HG03175 (cell line): ENCODE data around the gene DPF3.

Experiments
- ATAC-seq: cut with Tn5 transposase; IDR thresholded peaks from one replicate; pipeline ENCODE4 v1.9.1; 2021; ENCODE audit warnings: mild to moderate bottlenecking, moderate library complexity; ENCODE audit not compliant: unreplicated experiment

DPF3 gene

GRCh38 chr14:72845196-72845595 lies 48.7 kb downstream of the DPF3 start:
- no peak for ATAC-seq

- ATAC-seq = no peak
These were observed 49.4 kb downstream of the DPF3 start for GRCh38 chr14:72844524-72844923.

- ATAC-seq = no peak
These were observed 53.9 kb downstream of the DPF3 start for GRCh38 chr14:72839753-72840607.

DNA sequence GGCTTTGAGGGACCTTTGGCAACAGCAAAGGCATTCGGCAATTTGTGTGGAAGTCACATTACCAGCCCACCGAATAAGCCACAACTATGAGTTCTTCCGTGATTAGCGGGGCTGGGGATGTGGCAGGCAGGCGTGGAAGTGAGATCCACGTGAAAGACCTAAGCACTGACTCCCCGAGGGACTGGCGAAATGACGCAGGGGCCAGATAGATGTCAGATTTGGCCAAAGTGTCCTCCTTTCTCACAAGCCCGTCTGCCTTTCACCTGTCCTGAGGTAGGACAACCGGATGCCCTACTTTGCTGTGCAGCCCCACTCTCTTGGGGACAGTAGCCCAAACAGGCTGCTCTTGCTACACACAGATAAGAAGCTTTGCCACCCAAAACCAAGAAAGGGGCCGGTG lies 54.5 kb downstream of the DPF3 start:
- no peak for ATAC-seq

DNA sequence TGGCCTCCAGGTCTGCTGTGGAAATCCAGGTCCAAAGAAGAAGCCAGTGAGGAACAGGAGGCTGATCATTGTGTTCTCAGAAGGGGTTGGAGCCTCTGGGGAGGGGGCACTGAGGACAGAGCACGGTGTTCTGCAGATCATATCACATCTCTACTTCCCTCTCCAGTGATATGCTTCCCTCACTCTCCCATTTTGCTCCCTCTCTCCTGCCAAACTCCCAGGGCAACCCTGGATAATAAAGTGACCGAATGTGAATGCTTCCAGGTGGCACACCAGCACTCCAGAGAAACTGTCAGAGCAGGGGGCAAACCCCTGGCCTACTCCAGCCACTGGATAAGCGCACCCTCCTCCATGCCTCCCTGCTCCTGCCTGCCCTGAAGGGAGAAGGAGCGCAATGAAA lies 57.8 kb downstream of the DPF3 start:
- ATAC-seq = no peak

GRCh38 chr14:72833174-72833573 lies 60.7 kb downstream of the DPF3 start:
- ATAC-seq = no peak

DNA sequence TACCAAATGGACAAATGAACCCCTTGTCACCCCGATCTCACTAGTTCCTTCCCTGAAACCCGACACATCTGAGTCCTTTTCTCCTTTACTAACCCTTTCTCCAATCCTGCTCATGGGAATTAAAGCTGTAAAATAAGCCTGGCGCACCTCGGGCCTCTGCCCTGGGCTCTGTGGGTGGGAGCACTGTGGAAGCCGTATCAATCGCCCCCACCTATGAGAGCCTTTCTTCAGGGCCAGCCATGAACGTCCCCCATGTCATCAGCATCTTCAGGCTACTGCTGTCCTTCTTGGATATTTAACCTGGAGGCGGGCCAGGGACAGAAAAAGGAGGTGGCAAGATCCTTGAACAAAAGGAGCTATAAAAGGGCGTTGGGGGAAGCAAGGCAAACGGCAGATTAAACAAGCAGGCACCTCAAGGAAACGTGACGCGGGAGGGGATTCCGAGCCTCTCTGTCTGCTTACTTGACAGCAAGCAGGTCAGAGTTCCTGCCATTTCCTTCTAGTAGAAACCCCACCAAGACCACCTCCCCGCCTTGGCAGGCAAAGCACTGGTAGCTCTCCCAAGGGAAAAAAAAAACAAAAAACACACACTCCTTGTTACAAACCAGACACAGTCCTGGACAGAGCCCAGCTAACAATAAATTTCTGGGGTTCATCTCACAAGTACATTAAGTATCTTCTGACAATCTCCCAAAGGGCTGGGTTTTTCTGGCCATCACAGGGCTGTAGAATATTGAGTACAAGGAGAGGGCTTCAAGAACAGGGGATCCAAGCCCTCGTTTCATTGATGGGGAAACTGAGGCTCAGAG lies 62.9 kb downstream of the DPF3 start:
- no peak for ATAC-seq

GRCh38 chr14:72830356-72830755 lies 63.5 kb downstream of the DPF3 start:
- ATAC-seq = no peak

GRCh38 chr14:72828604-72829003 lies 65.3 kb downstream of the DPF3 start:
- ATAC-seq = no peak

DNA sequence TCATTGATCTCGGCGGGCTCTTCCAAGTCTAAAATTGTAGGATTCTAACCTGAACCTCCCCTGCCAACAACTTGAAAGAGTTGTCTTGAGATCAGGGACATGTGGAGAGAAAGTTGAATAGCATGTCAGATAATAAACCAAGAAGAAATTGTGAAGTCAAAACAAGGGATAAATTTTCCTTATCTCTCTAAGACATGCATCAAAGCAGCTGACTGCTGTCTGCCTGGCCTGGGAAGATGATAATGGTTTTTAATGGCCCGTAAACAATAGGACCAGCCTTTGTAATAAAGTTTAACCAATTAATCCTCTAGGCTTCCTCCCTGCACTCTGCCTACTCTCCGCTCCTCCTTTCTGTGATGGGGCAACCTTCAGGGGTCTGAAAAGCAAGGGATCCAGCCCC lies 67.9 kb downstream of the DPF3 start:
- ATAC-seq = no peak

DNA sequence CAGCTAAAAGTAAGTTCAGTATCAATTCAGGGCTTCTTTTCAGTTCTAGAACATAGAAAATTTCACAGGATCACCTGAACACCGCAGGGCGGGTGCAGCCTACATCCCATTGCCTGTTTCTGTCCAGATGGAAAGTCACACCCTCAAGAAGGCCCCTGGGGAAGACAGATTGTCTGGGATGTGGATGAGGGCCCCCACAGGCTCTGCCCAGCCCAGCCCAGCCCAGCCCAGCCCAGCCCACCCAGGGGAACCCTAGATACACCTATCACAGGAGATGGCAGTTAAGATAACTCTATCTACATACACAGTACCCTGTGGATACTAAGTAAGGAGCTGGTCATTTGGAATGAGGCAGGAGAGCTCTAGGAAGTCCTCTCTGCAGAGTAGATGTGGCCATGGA lies 68.4 kb downstream of the DPF3 start:
- no peak for ATAC-seq

- no peak for ATAC-seq
These were observed 69.8 kb downstream of the DPF3 start for GRCh38 chr14:72824051-72824450.

DNA sequence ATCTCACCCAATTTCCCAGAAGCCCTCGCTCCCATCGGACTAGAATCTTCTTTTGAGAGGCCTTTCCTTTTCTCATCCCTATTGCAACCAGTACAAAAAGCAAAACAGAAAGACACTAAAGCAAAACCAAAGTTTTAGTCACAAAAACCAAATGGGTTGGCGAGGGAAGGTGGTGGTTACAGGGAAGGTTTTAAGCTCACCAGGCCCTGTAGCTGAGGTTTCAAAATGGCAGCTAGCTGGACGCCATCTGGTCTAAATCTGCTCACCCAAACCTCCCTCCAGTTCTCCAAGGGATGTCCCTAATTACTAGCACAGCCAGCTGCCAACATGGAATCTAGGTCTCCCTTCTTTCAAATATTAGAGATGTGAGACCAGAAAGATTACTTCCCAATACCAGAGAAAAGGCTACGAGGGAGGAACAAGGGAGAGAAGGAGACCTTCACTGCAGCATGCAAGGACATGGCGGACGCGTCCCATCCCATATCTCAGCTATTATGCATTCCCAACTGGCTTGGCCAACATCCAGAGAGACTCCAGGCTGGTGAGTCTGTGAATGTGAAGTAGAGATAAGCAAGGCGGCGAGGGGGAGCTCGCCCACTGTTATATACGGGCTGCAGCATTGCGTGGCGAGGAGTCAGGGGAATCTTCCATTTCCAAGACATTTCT lies 70.8 kb downstream of the DPF3 start:
- no peak for ATAC-seq

DNA sequence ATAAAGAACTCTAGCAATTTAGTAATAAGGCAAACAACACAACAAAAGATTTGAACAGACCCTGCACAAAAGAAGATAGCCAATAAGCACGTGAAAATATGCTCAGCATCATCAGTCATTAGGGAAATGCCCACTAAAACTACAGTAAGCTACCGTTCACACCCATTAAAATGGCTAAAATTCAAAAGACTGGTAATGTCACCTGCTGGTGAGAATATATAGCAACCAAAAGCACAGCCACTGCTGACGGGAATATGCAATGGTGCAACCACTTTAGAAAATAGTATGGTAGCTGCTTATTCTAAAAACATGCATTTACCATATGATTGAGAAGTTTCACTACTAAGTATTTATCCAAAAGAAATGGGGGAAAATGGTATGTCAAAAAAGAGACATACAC lies 74.9 kb downstream of the DPF3 start:
- ATAC-seq = no peak

GRCh38 chr14:72816287-72816686 lies 77.6 kb downstream of the DPF3 start:
- no peak for ATAC-seq

GRCh38 chr14:72815430-72815829 lies 78.5 kb downstream of the DPF3 start:
- ATAC-seq = no peak

DNA sequence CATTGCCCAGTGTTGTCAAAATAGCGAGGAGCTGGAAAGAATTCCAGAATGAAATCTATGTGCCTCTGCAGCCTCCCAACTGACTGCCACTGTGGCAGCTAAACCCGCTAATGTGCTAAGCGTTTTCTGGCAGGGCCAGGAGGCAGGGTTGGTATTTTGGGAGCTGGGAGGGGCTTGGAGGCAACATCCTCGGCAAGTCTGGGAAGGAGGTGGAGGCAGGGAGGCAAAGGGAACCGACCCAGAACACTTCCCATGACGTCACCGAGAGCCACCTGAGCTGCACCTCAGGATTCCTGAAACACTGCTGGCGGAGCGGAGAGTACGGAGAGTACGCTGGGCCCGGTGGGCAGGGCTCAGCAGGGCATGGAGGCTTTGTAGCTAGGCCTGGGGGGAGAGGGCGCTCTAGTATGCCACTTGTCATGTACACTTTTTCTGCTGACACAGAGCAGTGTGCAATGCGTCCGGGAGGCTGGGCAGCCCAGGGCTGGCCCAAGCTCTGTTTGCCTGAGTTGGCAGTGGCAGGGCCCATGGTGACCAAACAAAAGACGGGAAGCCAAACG lies 81.5 kb downstream of the DPF3 start:
- no peak for ATAC-seq

DNA sequence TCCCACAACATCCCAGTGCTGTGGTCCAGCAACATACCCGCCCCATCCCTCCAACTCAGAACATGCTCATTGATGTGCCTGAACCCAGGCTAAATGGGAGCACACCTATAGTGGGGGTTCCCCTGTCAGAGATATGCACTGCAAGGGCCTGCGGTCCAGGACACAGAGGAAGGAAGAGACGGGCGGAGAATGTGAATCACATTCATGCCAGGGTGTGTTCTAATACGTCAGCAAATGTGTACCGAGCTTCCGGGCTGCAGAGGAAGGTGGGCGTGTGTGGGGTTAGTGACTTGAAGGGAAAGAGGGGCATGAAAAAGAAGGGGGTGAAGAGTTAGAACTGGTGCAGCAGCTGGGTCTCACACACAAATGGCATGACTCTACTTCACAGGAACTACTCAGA lies 83.7 kb downstream of the DPF3 start:
- ATAC-seq = no peak

DNA sequence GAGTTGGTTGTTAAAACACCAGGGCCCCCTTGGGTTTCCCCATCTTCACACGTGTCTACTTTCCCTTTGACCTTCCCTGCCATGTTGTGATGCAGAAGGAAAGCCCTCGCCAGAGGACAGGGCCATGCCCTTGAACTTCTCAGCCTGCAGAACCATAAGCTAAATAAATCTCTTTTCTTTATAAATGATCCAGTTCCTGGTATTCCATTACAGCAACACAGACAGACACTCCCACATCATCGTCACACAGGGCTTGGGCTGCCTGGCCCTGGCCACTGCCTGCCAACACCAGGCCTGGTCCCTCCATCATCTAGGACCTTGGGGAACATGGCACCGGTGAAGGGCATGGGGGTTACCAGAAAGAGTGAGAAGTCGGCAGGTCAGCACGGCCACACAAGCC lies 84.8 kb downstream of the DPF3 start:
- no peak for ATAC-seq

- ATAC-seq = no peak
These were observed 85.3 kb downstream of the DPF3 start for GRCh38 chr14:72808564-72808963.

DNA sequence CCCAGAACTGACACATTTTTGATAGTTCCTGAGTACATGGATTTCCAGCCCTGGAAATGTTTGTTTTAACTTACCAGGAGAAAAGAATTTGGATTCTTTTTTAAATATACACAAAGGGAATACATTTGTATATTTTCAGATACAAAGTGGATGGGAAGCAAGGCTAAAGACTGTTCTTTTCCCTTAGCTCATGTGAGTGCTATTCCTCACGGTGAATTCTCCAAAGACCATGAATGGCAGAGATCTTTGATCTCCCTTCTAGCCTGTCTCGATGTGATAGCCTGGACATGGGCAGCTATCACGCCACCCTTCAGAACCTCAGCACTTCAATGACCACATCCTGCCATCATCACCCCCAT lies 91.3 kb downstream of the DPF3 start:
- ATAC-seq = no peak
